Transverse colon (tissue), 4 donors: ENCODE measurements around the gene CBLL1. TPM values are rescaled to one million over a fixed set of nuclear protein-coding genes. Genes with fewer than 3 reads are reported as not detected.

Experiments
- DNase-seq: peaks from one replicate; pipeline ENCODE4 v3.0.0-alpha.2; 2019
- H3K27ac ChIP-seq, 4 donors: fragments of 200-600 bp; sonication (generic); 2 replicates each; pipeline ENCODE4 v1.5.1; 2016 to 2018; ENCODE audit warnings: inconsistent platforms in 4 of 4
- H3K27me3 ChIP-seq: fragments of 200-600 bp; sonication (generic); 2 replicates; pipeline ENCODE4 v1.5.1; 2017; ENCODE audit warnings: inconsistent platforms
- H3K36me3 ChIP-seq, 4 donors: fragments of 200-600 bp; sonication (generic); 2 replicates each; pipeline ENCODE4 v1.5.1; 2017 to 2019; ENCODE audit warnings: inconsistent platforms in 4 of 4
- H3K4me1 ChIP-seq, 4 donors: fragments of 200-600 bp; sonication (generic); 2 replicates each; pipeline ENCODE4 v1.5.1; 2017 to 2020; ENCODE audit warnings: inconsistent platforms in 4 of 4
- H3K4me3 ChIP-seq, 4 donors: fragments of 200-600 bp; sonication (generic); 1 replicate in 1 of 4; 2 replicates in 3 of 4; pipeline versions ENCODE4 v1.5.1 to v1.6.1; 2017 to 2019; ENCODE audit warnings: inconsistent platforms in 4 of 4
- H3K9me3 ChIP-seq, 2 donors: fragments of 200-600 bp; sonication (generic); 2 replicates each; pipeline ENCODE4 v1.5.1; 2017 to 2019; ENCODE audit warnings: inconsistent platforms in 2 of 2
- CTCF ChIP-seq, 5 experiments: fragments of 200-600 bp in 3 of 5; fragments of 450-650 bp in 2 of 5; sonication (generic) in 3 of 5; IDR thresholded peaks; 1 replicate in 2 of 5; 2 replicates in 3 of 5; pipeline ENCODE4 v1.5.1; 2016 to 2017; ENCODE audit warnings: antibody characterized with exemption in 5 of 5, inconsistent platforms in 3 of 5, mild to moderate bottlenecking in 2 of 5, moderate library complexity in 1 of 5
- EP300 ChIP-seq: sonication (generic); formaldehyde crosslinking; IDR thresholded peaks from one replicate; pipeline ENCODE4 v1.6.1; 2017; ENCODE audit warnings: antibody characterized with exemption, low read depth
- POLR2A ChIP-seq: fragments of 450-650 bp; IDR thresholded peaks from one replicate; pipeline ENCODE4 v1.6.1; 2016; ENCODE audit warnings: antibody characterized with exemption, mild to moderate bottlenecking, moderate library complexity
- POLR2AphosphoS5 ChIP-seq, 3 donors: sonication (generic); formaldehyde crosslinking; IDR thresholded peaks; one replicate each; pipeline ENCODE4 v1.6.1; 2016; ENCODE audit warnings: antibody characterized with exemption in 3 of 3
- WGBS, 2 donors: methylation state at CpG; one replicate each; pipeline ENCODE4 v1.1.5; 2018; ENCODE audit warnings: low coverage in 1 of 2; 5-methylcytosine and 5-hydroxymethylcytosine counted together
- in situ Hi-C, 4 donors: fragments of 200-750 bp; cut with MboI; loops; one replicate each; pipeline versions ENCODE4 v1.15.0 to v1.15.1; 2017; ENCODE audit warnings: low sequenced_read_pairs in 3 of 4, low pct_ligation_motif_present in 1 of 4, low pct_unique_long_range_greater_than_20kb in 1 of 4
- intact Hi-C: fragments of 100-400 bp; cut with DNase I; formaldehyde crosslinking; loops from one replicate; pipeline ENCODE4 v1.15.1; 2023; ENCODE audit warnings: low total_unique reads
- total RNA-seq, 4 donors: library from RNA; depleted of rRNA; stranded (reverse); fragments of >200 nt; gene quantifications; one replicate each; pipeline ENCODE4 v1.1.0, GENCODE V29; 2016

CBLL1 gene
- total RNA-seq, 4 donors from 2014 or later = 30.6 to 53.9 (median 38.8) TPM

DNA sequence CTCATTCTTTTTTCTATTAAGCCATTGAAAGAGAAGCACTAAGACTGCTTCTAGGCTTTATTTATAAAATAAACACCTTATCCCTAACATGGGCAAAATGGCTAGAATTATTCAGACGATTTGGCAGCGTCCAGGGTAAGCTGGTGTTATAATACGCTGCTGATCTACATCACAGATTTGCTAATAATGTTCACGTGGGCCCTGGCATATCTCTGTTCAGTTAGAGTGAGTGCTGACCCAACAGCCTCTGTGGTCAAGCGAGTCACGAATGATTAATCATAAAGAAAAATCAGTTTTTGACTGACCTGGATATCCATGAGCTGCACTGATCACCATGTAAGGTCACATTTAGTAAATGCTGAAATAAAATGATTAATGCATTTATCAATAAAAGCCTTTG, 28.4 kb upstream of the CBLL1 start:
- no peaks in the 10 kb centered on the region for H3K36me3 ChIP-seq
- no peaks in the 10 kb centered on the region for H3K9me3 ChIP-seq
- in situ Hi-C loops = no loop called here
- no peak for DNase-seq
- no peak overlapping the region for H3K4me3 ChIP-seq
- no peaks in the 10 kb centered on the region for H3K4me1 ChIP-seq
- no peaks in the 10 kb centered on the region for H3K27me3 ChIP-seq
- TF ChIP-seq POLR2AphosphoS5 (IDR thresholded peaks at IDR 0.05) = no peak
- no peak for TF ChIP-seq EP300
- no peak for TF ChIP-seq CTCF (IDR thresholded peaks at IDR 0.05)
- TF ChIP-seq POLR2A = no peak
- 84 to 96% methylated on average over 6 of the region's 6 CpGs for WGBS, 2 donors
- intact Hi-C loops = no loop called here
- no peak overlapping the region for H3K27ac ChIP-seq

GRCh38 chr7:107718456-107719193, 25.3 kb upstream of the CBLL1 start:
- no peak for DNase-seq
- Histone ChIP-seq H3K27me3 (no peaks in the 10 kb centered on the region), H3K4me3 (no peak overlapping the region), H3K9me3 (no peaks in the 10 kb centered on the region), H3K4me1 (no peaks in the 10 kb centered on the region), H3K27ac (no peak overlapping the region), H3K36me3 (no peaks in the 10 kb centered on the region)
- TF ChIP-seq POLR2A (no peak), CTCF (IDR thresholded peaks at IDR 0.05) (no peak), EP300 (no peak), POLR2AphosphoS5 (IDR thresholded peaks at IDR 0.05) (no peak)
- intact Hi-C loops (no loop called here), in situ Hi-C loops (no loop called here)
- 89 to 92% methylated on average over 3 to 4 of the region's 4 CpGs for WGBS, 2 donors

DNA sequence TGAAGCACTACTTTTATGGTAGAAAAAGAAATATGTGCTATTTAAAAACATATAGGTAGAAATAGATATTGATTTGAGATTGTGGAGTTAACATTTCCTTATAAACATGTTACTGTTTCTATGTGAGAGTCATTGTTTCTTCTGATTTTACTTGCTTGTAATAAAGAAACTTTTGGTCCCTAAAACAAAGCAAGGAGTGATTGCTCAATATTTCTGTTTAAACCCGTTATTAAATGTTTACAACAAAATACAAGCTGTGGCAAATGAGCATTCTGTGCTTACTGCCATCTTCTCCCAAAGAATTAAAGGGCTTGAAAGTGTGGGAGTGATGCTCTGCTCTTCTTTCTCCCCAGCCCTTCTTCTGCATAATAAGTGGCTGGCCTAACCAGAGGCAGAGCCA, 22.7 kb upstream of the CBLL1 start:
- no peaks in the 10 kb centered on the region for H3K9me3 ChIP-seq
- in situ Hi-C loops = loop anchor here (10.0 kb wide), 2 partner anchors 256 to 266 kb away; no protein-coding TSS in a partner anchor
- H3K36me3 ChIP-seq = no peaks in the 10 kb centered on the region
- no peak for TF ChIP-seq POLR2AphosphoS5 (IDR thresholded peaks at IDR 0.05)
- TF ChIP-seq POLR2A = no peak
- TF ChIP-seq CTCF (IDR thresholded peaks at IDR 0.05) = no peak
- no peak for TF ChIP-seq EP300
- no peak overlapping the region for H3K27ac ChIP-seq
- intact Hi-C loops = no loop called here
- H3K4me1 ChIP-seq = no peaks in the 10 kb centered on the region
- H3K27me3 ChIP-seq = no peaks in the 10 kb centered on the region
- DNase-seq = no peak
- H3K4me3 ChIP-seq = no peak overlapping the region
- 62 to 64% methylated on average over 1 of the region's 1 CpG for WGBS, 2 donors

DNA sequence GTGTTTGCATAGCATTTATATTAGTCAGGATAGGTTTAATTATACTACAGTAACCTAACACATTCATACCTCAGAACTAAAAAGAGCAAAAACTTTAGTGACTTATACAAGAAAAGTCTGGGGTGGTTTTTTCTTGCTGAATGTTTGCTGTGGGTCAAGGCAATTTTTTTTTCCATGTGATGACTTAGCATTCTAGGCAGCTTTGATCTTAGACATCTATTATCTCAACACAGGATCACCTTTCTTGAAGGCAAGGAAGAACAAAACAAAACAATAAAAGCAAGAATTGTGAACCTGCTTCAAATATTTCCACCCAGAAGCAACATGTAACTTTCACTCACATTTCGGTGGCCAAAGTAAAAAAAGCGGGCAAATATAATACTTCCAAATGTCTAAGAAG, 20.7 kb upstream of the CBLL1 start:
- Histone ChIP-seq H3K27me3 (peaks cover 7% of the 10 kb centered on the region), H3K27ac (no peak overlapping the region), H3K4me3 (no peak overlapping the region), H3K36me3 (no peaks in the 10 kb centered on the region), H3K9me3 (no peaks in the 10 kb centered on the region), H3K4me1 (no peaks in the 10 kb centered on the region)
- intact Hi-C loops (no loop called here), in situ Hi-C loops (loop anchor here (10.0 kb wide), 2 partner anchors 258 to 268 kb away; no protein-coding TSS in a partner anchor)
- TF ChIP-seq CTCF (IDR thresholded peaks at IDR 0.05) = no peak
- TF ChIP-seq EP300 = no peak
- TF ChIP-seq POLR2A = no peak
- TF ChIP-seq POLR2AphosphoS5 (IDR thresholded peaks at IDR 0.05) = no peak
- 94 to 95% methylated on average over 2 of the region's 2 CpGs for WGBS, 2 donors
- DNase-seq = no peak
